ENCODE data around the gene ACAD8. TPM values are rescaled to one million over a fixed set of nuclear protein-coding genes. Genes with fewer than 3 reads are reported as not detected.

ACAD8 gene
- total RNA-seq, 1 donor: 15.2 TPM

GRCh38 chr11:134293119-134294113, 40.0 kb downstream of the ACAD8 start:
- TF ChIP-seq CTCF (IDR thresholded peaks at IDR 0.05; ENCODE audit: insufficient read depth, low read length): no peak
- H3K4me3 ChIP-seq (ENCODE audit: low read depth, low read length): no peak overlapping the region
- DNase-seq (ENCODE audit: low read depth): no peak

- DNase-seq (ENCODE audit: low read depth): no peak
- no peak for TF ChIP-seq CTCF (IDR thresholded peaks at IDR 0.05; ENCODE audit: insufficient read depth, low read length)
- no peak overlapping the region for H3K4me3 ChIP-seq (ENCODE audit: low read depth, low read length)
Measured at GRCh38 chr11:134294664-134295063, 41.3 kb downstream of the ACAD8 start.

- no peak for DNase-seq (ENCODE audit: low read depth)
- no peak for TF ChIP-seq CTCF (IDR thresholded peaks at IDR 0.05; ENCODE audit: insufficient read depth, low read length)
- no peak overlapping the region for H3K4me3 ChIP-seq (ENCODE audit: low read depth, low read length)
Measured at GRCh38 chr11:134312223-134312622, 58.9 kb downstream of the ACAD8 start.

- H3K4me3 ChIP-seq (ENCODE audit: low read depth, low read length): no peak overlapping the region
- TF ChIP-seq CTCF (IDR thresholded peaks at IDR 0.05; ENCODE audit: insufficient read depth, low read length): no peak
- no peak for DNase-seq (ENCODE audit: low read depth)
Measured at GRCh38 chr11:134312807-134313206, 59.4 kb downstream of the ACAD8 start.

DNA sequence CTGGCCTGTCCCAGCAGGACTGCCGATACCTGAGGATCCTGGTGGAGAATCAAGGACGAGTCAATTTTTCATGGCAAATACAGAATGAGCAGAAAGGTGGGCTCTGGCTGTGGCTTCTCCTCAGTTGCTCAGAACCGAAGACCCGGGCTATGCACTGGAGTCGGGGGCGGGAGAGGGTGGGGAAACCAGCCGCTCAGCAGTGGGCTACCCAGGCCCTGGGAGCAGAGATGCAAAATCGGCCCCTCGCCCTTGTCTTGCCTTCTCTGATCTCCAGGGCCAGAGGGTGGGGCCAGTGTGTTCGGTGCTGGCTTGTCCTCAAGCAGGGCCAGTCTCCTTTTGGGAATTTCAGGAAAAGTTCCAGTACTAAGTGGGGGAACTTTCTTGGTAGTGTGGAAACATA, 60.0 kb downstream of the ACAD8 start:
- no peak overlapping the region for H3K4me3 ChIP-seq (ENCODE audit: low read depth, low read length)
- no peak for TF ChIP-seq CTCF (IDR thresholded peaks at IDR 0.05; ENCODE audit: insufficient read depth, low read length)
- DNase-seq (ENCODE audit: low read depth): no peak

DNA sequence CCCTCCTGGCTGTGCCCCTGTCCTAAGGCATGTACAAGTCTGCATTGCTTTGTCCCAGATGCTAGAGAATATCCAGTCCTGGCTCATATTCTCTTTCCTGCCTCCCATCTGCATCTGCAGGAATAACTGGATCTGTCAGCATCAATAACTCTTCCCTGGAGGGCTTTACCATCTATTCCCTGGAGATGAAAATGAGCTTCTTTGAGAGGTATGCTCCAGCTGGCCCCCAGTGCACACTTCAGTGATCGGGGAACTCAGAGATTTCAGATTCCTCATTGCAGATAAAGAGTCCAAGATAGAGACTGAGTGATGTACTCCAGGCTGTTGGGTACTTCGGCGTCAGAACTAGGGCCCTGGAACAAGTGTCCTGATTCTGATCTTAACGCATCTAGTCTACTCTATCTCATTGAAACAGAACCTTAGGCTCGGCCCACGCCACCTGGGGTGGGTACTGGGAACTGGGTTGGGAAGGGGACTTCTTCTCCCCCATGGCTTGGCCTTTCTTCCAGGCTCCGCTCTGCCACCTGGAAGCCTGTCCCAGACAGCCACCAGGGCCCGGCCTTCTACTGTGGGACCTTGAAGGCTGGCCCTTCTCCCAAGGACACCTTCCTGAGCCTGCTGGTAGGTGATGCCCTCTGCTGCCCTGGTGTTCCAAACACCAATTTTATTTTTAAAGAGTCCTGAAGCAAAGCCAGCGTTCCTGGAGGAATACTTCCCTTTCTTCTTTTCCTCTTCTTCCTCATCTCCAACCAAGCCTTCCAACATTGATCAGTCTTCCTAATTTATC, 60.6 kb downstream of the ACAD8 start:
- H3K4me3 ChIP-seq (ENCODE audit: low read depth, low read length): no peak overlapping the region
- DNase-seq (ENCODE audit: low read depth): no peak
- no peak for TF ChIP-seq CTCF (IDR thresholded peaks at IDR 0.05; ENCODE audit: insufficient read depth, low read length)

Other genes starting within 250 kb of the ACAD8 start
- 61.6 and 63.0 TPM in 2 replicates for gene JAM3, start 184.5 kb upstream of the ACAD8 start, total RNA-seq (ENCODE audit: low replicate concordance)
- 10.8 and 29.7 TPM in 2 replicates for gene NCAPD3, start 29.6 kb upstream of the ACAD8 start, total RNA-seq (ENCODE audit: low replicate concordance)
- 41.7 and 43.3 TPM in 2 replicates for gene VPS26B, start 28.9 kb upstream of the ACAD8 start, total RNA-seq (ENCODE audit: low replicate concordance)
- 25.0 and 54.5 TPM in 2 replicates for gene THYN1, start 216 bp upstream of the ACAD8 start, total RNA-seq (ENCODE audit: low replicate concordance)
- gene GLB1L3, start 22.8 kb downstream of the ACAD8 start, total RNA-seq (ENCODE audit: low replicate concordance): not detected in 2 replicates
- gene GLB1L2, start 78.4 kb downstream of the ACAD8 start, total RNA-seq (ENCODE audit: low replicate concordance): not detected in 2 replicates
- not detected in 2 replicates for gene B3GAT1, start 158.7 kb downstream of the ACAD8 start, total RNA-seq (ENCODE audit: low replicate concordance)